ENCODE results near the gene ANKRD62. TPM values are rescaled to one million over a fixed set of nuclear protein-coding genes. Genes with fewer than 3 reads are reported as not detected.

Gene ANKRD62
- total RNA-seq, 1 experiment from 2014 or later: not detected

GRCh38 chr18:12062974-12063373 is 30.7 kb upstream of the ANKRD62 start:
- Histone ChIP-seq H3K27me3 (replicated peaks; ENCODE audit: insufficient read depth, low read depth, low read length, poor library complexity) (no peaks in the 10 kb centered on the region), H3K4me1 (ENCODE audit: insufficient read depth, low read length, poor library complexity, severe bottlenecking) (no peaks in the 10 kb centered on the region), H3K27ac (ENCODE audit: low read depth, low read length, poor library complexity, severe bottlenecking) (no peak overlapping the region), H3K9me3 (ENCODE audit: low read depth, low read length, poor library complexity, severe bottlenecking) (no peaks in the 10 kb centered on the region), H3K4me3 (ENCODE audit: low read depth, low read length, poor library complexity, severe bottlenecking) (no peak overlapping the region), H3K36me3 (ENCODE audit: insufficient read depth, low read length, poor library complexity, severe bottlenecking) (no peaks in the 10 kb centered on the region)
- no TSS peak for BruUV-seq (replicated peaks)
- POLR2A ChIA-PET (ENCODE audit: low non-redundant PET): no interaction called here
- CTCF ChIA-PET: no interaction called here
- TF ChIP-seq, protein P1, sequence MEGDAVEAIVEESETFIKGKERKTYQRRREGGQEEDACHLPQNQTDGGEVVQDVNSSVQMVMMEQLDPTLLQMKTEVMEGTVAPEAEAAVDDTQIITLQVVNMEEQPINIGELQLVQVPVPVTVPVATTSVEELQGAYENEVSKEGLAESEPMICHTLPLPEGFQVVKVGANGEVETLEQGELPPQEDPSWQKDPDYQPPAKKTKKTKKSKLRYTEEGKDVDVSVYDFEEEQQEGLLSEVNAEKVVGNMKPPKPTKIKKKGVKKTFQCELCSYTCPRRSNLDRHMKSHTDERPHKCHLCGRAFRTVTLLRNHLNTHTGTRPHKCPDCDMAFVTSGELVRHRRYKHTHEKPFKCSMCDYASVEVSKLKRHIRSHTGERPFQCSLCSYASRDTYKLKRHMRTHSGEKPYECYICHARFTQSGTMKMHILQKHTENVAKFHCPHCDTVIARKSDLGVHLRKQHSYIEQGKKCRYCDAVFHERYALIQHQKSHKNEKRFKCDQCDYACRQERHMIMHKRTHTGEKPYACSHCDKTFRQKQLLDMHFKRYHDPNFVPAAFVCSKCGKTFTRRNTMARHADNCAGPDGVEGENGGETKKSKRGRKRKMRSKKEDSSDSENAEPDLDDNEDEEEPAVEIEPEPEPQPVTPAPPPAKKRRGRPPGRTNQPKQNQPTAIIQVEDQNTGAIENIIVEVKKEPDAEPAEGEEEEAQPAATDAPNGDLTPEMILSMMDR (conservative IDR thresholded peaks at IDR 0.05; ENCODE audit: low read depth, low read length): no peak
- intact Hi-C loops (cut with micrococcal nuclease; ENCODE audit: unreplicated experiment): no loop called here
- DNase-seq (ENCODE audit: low spot score): no peak

DNA sequence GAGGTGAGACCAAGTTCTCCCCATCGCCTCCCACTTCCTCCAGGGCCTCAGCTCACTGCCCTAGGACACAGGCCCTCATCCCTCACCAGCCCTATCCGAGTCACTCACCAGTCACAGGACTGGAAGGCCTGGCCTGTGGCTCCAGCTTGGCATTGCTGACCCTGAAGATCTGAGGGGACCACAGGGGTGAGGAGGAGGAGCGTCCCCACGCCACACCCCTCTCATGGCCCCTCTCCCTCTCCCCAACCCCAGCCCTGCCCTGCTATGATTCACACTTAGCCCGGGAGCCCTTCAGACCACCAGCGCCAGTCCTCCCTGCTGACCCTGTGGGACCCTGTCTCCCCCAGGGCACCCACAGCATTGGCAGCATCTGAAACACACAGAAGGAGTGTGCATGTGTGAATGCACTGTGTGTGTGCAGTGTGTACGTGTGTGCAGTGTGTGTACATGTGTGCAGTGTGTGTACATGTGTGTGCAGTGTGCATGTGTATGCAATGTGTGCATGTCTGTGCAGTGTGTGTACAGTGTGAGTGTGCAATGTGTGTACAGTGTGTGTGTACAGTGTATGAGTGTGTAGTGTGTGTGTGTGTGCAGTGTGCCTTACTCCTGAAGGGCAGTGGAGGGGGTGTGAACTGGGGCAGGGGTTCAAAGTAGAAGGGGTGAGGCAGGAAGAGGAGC is 29.4 kb upstream of the ANKRD62 start:
- DNase-seq (ENCODE audit: low spot score): no peak
- H3K27ac ChIP-seq (ENCODE audit: low read depth, low read length, poor library complexity, severe bottlenecking): no peak overlapping the region
- CTCF ChIA-PET: no interaction called here
- H3K36me3 ChIP-seq (ENCODE audit: insufficient read depth, low read length, poor library complexity, severe bottlenecking): no peaks in the 10 kb centered on the region
- no peaks in the 10 kb centered on the region for H3K4me1 ChIP-seq (ENCODE audit: insufficient read depth, low read length, poor library complexity, severe bottlenecking)
- no peak overlapping the region for H3K4me3 ChIP-seq (ENCODE audit: low read depth, low read length, poor library complexity, severe bottlenecking)
- H3K27me3 ChIP-seq (replicated peaks; ENCODE audit: insufficient read depth, low read depth, low read length, poor library complexity): no peaks in the 10 kb centered on the region
- no peak for TF ChIP-seq EZH2 (IDR thresholded peaks at IDR 0.05; ENCODE audit: borderline replicate concordance, low read depth, low read length, poor library complexity, severe bottlenecking)
- TF ChIP-seq, protein P1 (conservative IDR thresholded peaks at IDR 0.05; ENCODE audit: low read depth, low read length): no peak
- POLR2A ChIA-PET (ENCODE audit: low non-redundant PET): no interaction called here
- H3K9me3 ChIP-seq (ENCODE audit: low read depth, low read length, poor library complexity, severe bottlenecking): no peaks in the 10 kb centered on the region
- intact Hi-C loops (cut with micrococcal nuclease; ENCODE audit: unreplicated experiment): no loop called here
- no TSS peak for BruUV-seq (replicated peaks)

GRCh38 chr18:12065397-12065796 is 28.2 kb upstream of the ANKRD62 start:
- intact Hi-C loops (cut with micrococcal nuclease; ENCODE audit: unreplicated experiment): no loop called here
- CTCF ChIA-PET: no interaction called here

More at GRCh38 chr18:12065397-12065796, 28.2 kb upstream of the ANKRD62 start:
- H3K9me3 ChIP-seq (ENCODE audit: low read depth, low read length, poor library complexity, severe bottlenecking): no peaks in the 10 kb centered on the region
- POLR2A ChIA-PET (ENCODE audit: low non-redundant PET): no interaction called here
- H3K27me3 ChIP-seq (replicated peaks; ENCODE audit: insufficient read depth, low read depth, low read length, poor library complexity): peaks cover 3% of the 10 kb centered on the region
- no peaks in the 10 kb centered on the region for H3K4me1 ChIP-seq (ENCODE audit: insufficient read depth, low read length, poor library complexity, severe bottlenecking)
- no peak overlapping the region for H3K27ac ChIP-seq (ENCODE audit: low read depth, low read length, poor library complexity, severe bottlenecking)
- no peak for DNase-seq (ENCODE audit: low spot score)
- H3K36me3 ChIP-seq (ENCODE audit: insufficient read depth, low read length, poor library complexity, severe bottlenecking): no peaks in the 10 kb centered on the region
- no peak overlapping the region for H3K4me3 ChIP-seq (ENCODE audit: low read depth, low read length, poor library complexity, severe bottlenecking)
- BruUV-seq (replicated peaks): no TSS peak
- TF ChIP-seq, protein P1 (conservative IDR thresholded peaks at IDR 0.05; ENCODE audit: low read depth, low read length): no peak
- TF ChIP-seq EZH2 (IDR thresholded peaks at IDR 0.05; ENCODE audit: borderline replicate concordance, low read depth, low read length, poor library complexity, severe bottlenecking): no peak
